Measurements from ENCODE around the gene PKD2. TPM values are rescaled to one million over a fixed set of nuclear protein-coding genes. Genes with fewer than 3 reads are reported as not detected.

Gene PKD2
- total RNA-seq, 2 experiments from 2014 or later, result 2.3 to 2.8 TPM

GRCh38 chr4:88028946-88029345 lies 21.5 kb downstream of the PKD2 start:
- ChIA-PET POLR2A (interaction anchor here (1.2 kb wide), 1 partner anchor 490 kb away, joined by 3 read pairs; no protein-coding TSS in a partner anchor), CTCF (interaction anchor here (4.8 kb wide), 1 partner anchor 181 kb away, joined by 128 read pairs; no protein-coding TSS in a partner anchor)
- Mint-ChIP-seq H3K9me3 (peaks cover 16% of the 10 kb centered on the region), H3K27ac (no peak overlapping the region), H3K4me3 (no peak overlapping the region), H3K27me3 (no peaks in the 10 kb centered on the region), H3K36me3 (ENCODE audit: low read depth) (peaks cover 17% of the 10 kb centered on the region), H3K4me1 (ENCODE audit: low read depth) (peaks cover 13% of the 10 kb centered on the region)
- no peak for TF ChIP-seq CTCF (IDR thresholded peaks at IDR 0.05)
- intact Hi-C loops (cut with micrococcal nuclease), result no loop called here
- DNase-seq (no peak), ATAC-seq (no peak)

DNA sequence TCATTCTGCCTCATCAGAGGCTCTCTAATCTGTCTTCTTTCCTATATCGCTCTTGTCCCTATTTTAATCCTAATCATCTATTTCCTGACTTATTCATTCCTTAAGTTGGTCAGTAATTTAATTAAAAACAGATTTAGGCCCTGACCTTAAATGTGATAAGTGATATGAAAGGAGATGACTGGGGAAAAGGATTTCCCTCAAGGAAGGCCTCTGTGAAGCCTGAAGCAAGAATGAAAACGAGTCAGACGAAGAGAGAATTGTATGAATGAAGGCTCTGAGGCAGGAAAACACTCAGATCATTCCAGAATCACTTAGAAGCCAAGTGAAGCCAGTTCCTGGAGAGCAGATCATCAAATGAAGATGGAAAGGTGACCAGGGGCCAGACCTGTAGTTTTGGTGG lies 22.1 kb downstream of the PKD2 start:
- Mint-ChIP-seq H3K27ac (no peak overlapping the region), H3K4me1 (ENCODE audit: low read depth) (peaks cover 13% of the 10 kb centered on the region), H3K9me3 (peaks cover 16% of the 10 kb centered on the region), H3K4me3 (no peak overlapping the region), H3K36me3 (ENCODE audit: low read depth) (peaks cover 17% of the 10 kb centered on the region), H3K27me3 (no peaks in the 10 kb centered on the region)
- intact Hi-C loops (cut with micrococcal nuclease), result no loop called here
- ChIA-PET POLR2A (interaction anchor here (1.2 kb wide), 1 partner anchor 489 kb away, joined by 3 read pairs; no protein-coding TSS in a partner anchor), CTCF (interaction anchor here (4.8 kb wide), 1 partner anchor 181 kb away, joined by 128 read pairs; no protein-coding TSS in a partner anchor)
- DNase-seq (no peak), ATAC-seq (no peak)
- TF ChIP-seq CTCF (IDR thresholded peaks at IDR 0.05), result no peak

DNA sequence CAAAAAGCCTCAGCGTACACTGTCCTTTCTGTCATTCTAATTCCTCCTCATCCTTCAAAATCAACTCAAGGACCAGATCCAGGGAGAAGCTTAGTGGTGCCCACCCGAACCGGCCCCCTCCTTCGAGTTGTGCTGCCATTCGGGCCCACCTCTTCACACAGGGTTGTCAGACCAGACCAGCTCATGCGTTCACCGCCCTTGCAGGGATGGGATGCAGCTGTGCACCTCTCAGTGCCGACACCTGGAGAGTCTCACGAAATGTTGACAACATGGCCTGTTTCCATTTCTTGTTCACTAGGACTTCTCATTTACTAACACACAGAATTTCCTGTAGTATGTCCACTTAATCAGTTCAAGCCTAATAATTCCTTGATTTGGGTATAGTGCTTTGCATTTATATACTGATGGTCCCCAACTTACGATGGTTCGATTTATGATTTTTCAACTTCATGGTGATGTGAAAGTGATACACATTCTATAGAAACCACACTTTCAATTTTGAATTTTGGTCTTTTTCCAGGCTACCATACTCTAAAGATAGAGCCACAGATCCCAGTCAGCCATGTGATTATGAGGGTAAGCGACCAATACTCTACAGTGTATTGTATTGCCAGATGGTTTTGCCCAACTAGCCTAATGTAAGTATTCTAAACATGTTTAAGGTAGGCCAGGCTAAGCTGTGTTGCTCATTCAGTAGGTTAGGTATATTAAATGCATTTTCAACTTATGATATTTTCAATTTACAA lies 23.3 kb downstream of the PKD2 start:
- intact Hi-C loops (cut with micrococcal nuclease), result no loop called here
- peaks cover 13% of the 10 kb centered on the region for H3K4me1 Mint-ChIP-seq (ENCODE audit: low read depth)
- DNase-seq (no peak), ATAC-seq (no peak)
- peaks cover 15% of the 10 kb centered on the region for H3K36me3 Mint-ChIP-seq (ENCODE audit: low read depth)
- H3K9me3 Mint-ChIP-seq, result peaks cover 14% of the 10 kb centered on the region
- ChIA-PET CTCF (interaction anchor here (0.9 to 4.8 kb wide), 3 partner anchors 9 to 185 kb away, joined by 3 to 128 read pairs (median 11); no protein-coding TSS in a partner anchor), POLR2A (no interaction called here)
- H3K4me3 Mint-ChIP-seq, result no peak overlapping the region
- no peak for TF ChIP-seq CTCF (IDR thresholded peaks at IDR 0.05)
- H3K27ac Mint-ChIP-seq, result no peak overlapping the region
- H3K27me3 Mint-ChIP-seq, result no peaks in the 10 kb centered on the region

- H3K4me3 Mint-ChIP-seq, result no peak overlapping the region
- peak; percentile 53 for ATAC-seq
- POLR2A ChIA-PET, result no interaction called here
- CTCF ChIA-PET, result interaction anchor here (0.6 to 4.8 kb wide), 22 partner anchors 9 to 482 kb away, joined by 3 to 128 read pairs (median 4); no protein-coding TSS in a partner anchor
- DNase-seq, result peak; percentile 51
- H3K27ac Mint-ChIP-seq, result no peak overlapping the region
- intact Hi-C loops (cut with micrococcal nuclease), result loop anchor here (1.0 kb wide), 1 partner anchor 179 kb away; no protein-coding TSS in a partner anchor
- peak; percentile 59 for TF ChIP-seq CTCF (IDR thresholded peaks at IDR 0.05)
- no peaks in the 10 kb centered on the region for H3K9me3 Mint-ChIP-seq
- H3K27me3 Mint-ChIP-seq, result no peaks in the 10 kb centered on the region
- peaks cover 2% of the 10 kb centered on the region for H3K4me1 Mint-ChIP-seq (ENCODE audit: low read depth)
- no peaks in the 10 kb centered on the region for H3K36me3 Mint-ChIP-seq (ENCODE audit: low read depth)
These were observed 25.9 kb downstream of the PKD2 start for GRCh38 chr4:88033309-88033708.

GRCh38 chr4:88035292-88035691 lies 27.9 kb downstream of the PKD2 start:
- H3K4me1 Mint-ChIP-seq (ENCODE audit: low read depth), result no peaks in the 10 kb centered on the region
- H3K27me3 Mint-ChIP-seq, result no peaks in the 10 kb centered on the region
- H3K36me3 Mint-ChIP-seq (ENCODE audit: low read depth), result peaks cover 2% of the 10 kb centered on the region
- no peak overlapping the region for H3K27ac Mint-ChIP-seq
- ATAC-seq, result no peak
- no peak for TF ChIP-seq CTCF (IDR thresholded peaks at IDR 0.05)
- CTCF ChIA-PET, result interaction anchor here (1.7 kb wide), 1 partner anchor 176 kb away, joined by 6 read pairs; no protein-coding TSS in a partner anchor
- H3K4me3 Mint-ChIP-seq, result no peak overlapping the region
- H3K9me3 Mint-ChIP-seq, result no peaks in the 10 kb centered on the region
- no peak for DNase-seq
- POLR2A ChIA-PET, result no interaction called here
- intact Hi-C loops (cut with micrococcal nuclease), result no loop called here

Data from activated CD8-positive, alpha-beta T cell treated with anti-CD3 and anti-CD28 coated beads for 36 hours (primary cell).